GM10266 (cell line): Measurements from ENCODE around the gene FAM193A.

Experiments used
- DNase-seq: peaks from one replicate; pipeline ENCODE4 v3.0.0; 2012; ENCODE audit errors: extremely low spot score
- TF ChIP-seq, protein P1 (sequence below): IDR thresholded peaks from 2 replicates; pipeline ENCODE4 v1.5.1; 2012; ENCODE audit warnings: mild to moderate bottlenecking, low read depth; ENCODE audit not compliant: control insufficient read depth, insufficient read depth; ENCODE audit errors: missing control alignments

FAM193A gene

DNA sequence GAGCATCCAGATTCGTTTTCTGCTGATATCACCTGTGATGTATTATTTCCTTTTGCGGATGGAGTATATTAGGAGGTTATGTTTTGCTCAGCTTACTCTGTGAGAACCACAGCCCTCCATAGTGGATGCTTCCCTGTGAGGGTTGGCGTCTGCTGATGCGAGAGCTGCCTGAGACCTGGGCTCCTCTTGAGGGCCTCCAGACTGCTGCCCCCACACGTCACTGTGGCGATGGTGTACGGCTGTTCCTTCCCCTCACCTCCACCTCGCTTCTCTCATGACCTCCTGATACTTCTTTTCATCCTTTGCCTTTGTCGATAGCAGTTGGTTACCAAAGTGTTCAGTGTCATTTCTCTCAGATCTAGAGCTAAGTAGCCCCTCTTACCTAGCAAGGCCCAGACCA, 148.0 kb downstream of the FAM193A start:
- no peak for DNase-seq
- TF ChIP-seq, protein P1, sequence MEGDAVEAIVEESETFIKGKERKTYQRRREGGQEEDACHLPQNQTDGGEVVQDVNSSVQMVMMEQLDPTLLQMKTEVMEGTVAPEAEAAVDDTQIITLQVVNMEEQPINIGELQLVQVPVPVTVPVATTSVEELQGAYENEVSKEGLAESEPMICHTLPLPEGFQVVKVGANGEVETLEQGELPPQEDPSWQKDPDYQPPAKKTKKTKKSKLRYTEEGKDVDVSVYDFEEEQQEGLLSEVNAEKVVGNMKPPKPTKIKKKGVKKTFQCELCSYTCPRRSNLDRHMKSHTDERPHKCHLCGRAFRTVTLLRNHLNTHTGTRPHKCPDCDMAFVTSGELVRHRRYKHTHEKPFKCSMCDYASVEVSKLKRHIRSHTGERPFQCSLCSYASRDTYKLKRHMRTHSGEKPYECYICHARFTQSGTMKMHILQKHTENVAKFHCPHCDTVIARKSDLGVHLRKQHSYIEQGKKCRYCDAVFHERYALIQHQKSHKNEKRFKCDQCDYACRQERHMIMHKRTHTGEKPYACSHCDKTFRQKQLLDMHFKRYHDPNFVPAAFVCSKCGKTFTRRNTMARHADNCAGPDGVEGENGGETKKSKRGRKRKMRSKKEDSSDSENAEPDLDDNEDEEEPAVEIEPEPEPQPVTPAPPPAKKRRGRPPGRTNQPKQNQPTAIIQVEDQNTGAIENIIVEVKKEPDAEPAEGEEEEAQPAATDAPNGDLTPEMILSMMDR = no peak

DNA sequence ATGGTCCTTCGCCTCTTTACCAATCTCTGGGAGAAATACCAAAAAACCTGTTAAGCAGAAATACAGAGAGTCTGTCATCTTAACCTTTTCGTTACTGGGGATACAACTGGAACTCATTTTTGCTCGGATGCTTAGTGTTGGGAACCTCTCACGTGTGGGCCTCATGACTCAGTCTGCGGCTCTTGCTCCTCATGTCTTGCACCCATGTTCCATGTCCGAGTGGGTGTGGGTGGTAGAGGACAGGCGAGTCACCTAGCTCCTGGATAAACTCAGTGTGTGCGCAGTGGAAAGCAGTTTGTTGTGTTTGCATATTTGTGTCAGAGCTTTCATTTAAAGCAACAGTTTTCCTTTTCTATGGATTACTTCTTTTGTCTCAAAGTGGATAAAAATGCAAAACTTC, 149.1 kb downstream of the FAM193A start:
- TF ChIP-seq, protein P1 = no peak

DNA sequence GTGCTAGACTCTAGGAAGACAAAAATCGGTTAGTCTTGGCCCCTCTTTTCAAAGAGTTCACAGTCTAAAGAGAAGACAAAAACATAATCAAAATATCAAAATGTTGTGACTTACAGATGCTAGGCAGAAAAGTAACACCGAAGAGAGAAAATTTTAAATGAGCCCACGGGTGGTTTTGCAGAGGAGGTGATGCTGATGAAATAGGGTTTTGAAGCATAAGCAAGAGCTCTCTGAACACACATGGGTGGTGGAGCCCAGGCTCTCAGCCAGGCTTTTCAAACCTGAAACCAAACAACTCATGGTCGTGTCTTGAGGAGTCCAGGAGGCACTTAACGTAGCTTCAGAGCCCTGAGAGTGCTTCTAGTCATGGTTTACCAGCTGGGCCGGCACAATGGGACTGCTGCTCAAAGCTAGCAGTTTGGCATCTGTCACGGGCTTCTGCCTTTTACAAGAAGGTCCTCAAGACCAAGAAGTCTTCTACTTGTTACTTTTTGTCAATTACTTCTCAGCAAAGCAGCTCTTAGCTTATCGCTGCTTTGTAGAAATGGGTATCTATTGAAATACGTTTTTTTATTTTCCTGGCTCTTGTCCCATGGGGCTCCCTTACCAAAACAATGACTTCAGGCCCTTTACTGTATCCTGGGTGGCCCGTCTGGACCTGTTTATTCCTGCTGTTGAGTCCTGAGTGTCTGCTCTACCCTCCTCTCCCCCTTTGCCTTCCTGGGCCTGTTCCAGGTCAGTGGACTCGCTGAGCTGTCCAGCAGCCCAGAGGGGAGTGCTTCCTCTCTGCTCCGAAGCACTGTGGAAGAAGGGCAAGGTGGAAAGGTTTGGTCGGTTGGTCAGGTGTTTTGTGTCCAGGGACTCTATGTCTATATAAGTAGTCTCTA, 150.2 kb downstream of the FAM193A start:
- TF ChIP-seq, protein P1 = no peak
- DNase-seq = no peak

More for the DNA sequence above, 149.1 kb downstream of the FAM193A start:
- no peak for DNase-seq

DNA sequence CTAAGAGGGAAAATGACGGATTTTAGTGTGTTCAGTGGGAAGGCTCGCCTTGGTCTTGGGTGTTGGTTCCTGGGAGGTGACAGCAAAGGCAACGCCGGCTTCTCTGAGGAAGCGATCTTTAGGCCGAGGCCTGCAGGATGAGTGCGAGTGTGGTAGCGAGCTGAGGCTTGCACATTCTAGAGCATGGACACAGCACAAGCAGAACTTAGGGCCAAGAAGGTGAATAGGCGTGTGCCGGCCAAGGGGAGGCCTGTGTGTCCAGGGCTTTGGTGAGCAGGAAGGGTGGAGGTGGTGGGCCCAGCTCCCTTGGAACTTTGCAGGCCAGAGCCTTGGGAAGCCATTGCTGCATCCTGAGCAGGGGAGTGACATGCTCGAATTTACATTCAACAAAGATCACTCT, 151.8 kb downstream of the FAM193A start:
- no peak for DNase-seq
- TF ChIP-seq, protein P1 = no peak

DNA sequence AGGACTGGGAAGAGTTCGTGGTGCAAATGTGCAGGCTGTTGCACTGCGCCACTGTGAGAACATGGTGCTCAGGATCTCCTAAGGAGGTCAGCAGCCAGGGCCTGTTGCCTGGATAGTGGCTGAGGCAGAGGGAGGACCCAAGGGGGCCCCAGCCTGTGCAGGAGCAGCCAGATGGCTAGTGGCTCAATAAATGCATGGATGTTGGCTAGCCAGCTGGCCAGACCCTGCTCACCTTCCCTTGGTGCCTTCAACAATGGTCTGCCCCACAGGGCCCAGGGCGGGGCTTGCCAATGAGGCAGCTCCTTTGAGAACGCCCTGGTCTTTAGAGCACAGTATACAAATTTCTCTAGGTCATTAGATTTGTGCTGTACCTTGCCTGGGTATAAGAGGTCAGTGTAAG, 152.2 kb downstream of the FAM193A start:
- no peak for DNase-seq
- TF ChIP-seq, protein P1 = no peak

DNA sequence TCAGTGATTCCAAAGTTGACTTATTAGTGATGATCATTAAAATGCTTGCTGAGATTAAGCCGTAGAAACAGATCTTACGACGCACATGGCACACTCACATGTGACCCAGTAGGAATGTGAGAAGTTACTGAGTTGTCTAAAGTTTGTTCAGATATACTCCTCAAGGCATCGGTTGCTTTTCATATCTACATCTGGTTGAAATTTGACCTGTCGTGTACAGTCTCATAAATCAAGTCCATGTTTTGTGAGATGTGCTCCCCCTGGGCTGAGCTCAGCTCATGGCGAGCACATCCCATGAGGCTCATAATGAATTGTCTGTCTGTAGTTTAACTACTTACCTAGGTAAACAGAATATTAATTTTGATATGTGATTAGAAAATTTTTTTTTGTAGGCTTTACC, 152.7 kb downstream of the FAM193A start:
- DNase-seq = no peak
- TF ChIP-seq, protein P1 = no peak
